Stimulated activated CD4-positive, alpha-beta T cell treated with anti-CD3 and anti-CD28 coated beads, TNF-alpha, amount 100 ng/mL, for 24 hours (primary cell): ENCODE data around the gene IFI30.
"Not testable (repeated sequence)": the region's sequence is repeated elsewhere in the genome, so short reads cannot be mapped to it uniquely, and the experiment has no call there.

Source experiments
- DNase-seq, 3 experiments: peaks; one replicate each; pipeline ENCODE4 v3.0.0-alpha.2; 2020; ENCODE audit warnings: low read depth in 3 of 3

IFI30 gene

DNA sequence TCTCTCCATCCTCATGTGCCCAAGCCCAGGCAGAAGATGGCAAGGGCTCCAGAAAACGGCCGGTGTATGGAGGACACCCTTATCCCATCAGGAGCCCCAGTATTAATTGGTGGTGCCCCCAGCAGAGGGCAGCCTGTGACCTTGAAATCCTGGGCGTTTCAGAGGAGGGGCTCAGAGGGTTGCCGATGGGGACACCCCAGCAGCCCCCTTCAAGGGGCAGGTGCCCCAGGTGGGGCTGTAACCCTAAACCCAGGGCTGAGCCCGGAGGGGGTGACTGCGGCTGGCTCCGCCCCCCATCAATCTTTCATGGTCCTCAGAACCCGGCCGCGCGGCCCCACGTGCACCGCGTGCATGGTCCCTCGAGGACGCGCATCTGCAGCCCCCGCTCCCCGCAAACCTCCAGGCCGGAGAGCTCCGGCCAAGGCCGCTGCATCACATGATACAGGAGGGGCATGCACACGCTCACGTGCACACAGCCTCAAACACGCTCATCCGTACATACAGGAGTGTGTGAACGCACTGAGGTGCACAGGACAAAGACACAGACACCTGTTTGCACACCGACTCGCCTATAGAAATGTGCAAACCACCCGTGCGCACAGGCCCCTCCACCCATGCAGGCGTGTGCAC, 29.3 kb downstream of the IFI30 start:
- DNase-seq: no peak

DNA sequence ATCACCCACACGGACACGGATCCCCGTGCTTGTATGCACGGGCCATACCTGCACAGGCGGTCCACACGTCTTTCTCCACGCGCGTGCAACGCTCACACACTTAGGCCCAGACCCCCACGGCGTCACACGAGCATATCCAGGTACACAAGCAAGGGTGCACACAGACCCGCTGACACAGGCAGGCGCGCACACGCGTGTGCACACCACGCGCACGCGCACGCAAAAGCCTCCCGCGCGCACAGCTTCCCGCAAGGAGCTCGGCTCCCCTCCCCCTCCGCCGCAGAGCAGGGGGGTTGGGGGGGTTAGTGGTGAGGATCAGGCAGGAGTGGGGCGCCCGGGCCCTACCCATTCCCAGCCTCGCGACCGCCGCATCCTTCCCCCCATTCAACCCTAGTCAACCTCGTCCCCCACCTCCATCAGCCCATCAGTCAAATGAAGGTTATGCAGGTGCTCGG, 29.8 kb downstream of the IFI30 start:
- peak in 1 of 3 experiments; percentile 43 for DNase-seq

DNA sequence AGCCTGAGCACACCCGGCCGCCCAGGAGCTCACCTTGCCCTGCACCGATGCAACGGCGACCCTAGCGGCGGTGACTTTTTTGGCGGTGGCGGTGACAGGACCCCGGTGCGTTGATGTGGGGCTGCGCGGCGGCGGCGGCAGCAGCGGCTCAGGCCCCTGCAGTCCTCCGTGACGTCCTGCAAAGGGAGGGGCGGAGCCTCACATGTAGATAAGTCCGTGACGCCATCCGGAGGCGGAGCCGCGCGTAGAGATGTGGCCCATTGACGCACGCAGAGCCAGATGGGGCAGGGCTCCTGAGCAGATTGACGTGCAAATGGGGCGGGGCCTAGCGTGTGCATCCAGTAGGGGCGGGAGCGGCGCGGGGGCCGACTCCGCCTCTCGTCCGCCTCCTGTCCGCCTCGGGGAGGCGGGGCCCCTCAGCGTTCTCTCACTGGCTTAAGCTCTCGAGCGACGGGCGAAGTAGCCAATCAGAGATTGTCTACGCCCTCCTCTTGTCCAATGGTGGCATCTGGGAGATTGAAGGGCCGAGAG, 30.3 kb downstream of the IFI30 start, which contains the start of gene RAB3A:
TSS of gene RAB3A (minus strand) at position 180 of the 531 bp plus-strand sequence. CDS start 1,302 bp downstream, outside the sequence.
- peak; percentile 98 to 100 (median 99) for DNase-seq

DNA sequence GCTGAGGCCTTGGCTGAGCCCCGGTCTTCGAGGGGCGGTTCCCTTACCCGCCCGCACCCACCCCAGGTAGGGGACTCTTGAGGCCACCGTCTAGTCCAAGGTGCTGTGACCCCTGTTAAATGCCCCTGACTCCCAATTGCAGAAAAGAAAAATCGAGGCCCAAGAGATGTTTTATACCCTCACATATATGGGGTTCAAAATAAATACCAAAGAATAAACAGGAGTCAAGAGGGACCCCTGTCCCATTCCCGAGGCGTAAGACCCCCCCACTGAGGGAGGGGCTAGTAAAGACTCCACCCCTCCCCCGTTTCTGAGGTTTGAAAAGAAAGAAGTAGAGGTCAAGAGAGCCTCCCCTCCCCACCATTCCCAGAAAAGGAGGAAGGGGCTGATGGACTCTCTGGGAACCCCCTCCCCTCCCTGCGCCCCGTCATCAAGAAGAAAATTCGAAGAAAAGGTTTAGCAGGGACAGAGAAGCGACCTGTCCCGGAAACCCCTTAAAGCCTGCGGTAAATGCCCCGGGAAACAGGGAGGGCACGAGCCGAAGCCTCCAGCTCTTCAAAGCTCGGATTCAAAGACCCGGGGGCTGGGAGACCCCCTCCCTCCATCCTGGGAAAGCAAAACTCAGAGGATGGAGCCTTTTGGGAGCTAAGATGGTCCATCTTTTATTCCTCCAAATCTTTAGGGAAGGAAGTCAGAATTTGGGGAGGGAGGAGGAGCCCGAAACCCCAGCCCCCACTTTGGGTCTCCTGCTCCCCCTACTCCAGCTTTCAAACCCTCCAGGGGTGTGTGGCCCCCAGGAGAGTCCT, 31.0 kb downstream of the IFI30 start:
- no peak for DNase-seq

DNA sequence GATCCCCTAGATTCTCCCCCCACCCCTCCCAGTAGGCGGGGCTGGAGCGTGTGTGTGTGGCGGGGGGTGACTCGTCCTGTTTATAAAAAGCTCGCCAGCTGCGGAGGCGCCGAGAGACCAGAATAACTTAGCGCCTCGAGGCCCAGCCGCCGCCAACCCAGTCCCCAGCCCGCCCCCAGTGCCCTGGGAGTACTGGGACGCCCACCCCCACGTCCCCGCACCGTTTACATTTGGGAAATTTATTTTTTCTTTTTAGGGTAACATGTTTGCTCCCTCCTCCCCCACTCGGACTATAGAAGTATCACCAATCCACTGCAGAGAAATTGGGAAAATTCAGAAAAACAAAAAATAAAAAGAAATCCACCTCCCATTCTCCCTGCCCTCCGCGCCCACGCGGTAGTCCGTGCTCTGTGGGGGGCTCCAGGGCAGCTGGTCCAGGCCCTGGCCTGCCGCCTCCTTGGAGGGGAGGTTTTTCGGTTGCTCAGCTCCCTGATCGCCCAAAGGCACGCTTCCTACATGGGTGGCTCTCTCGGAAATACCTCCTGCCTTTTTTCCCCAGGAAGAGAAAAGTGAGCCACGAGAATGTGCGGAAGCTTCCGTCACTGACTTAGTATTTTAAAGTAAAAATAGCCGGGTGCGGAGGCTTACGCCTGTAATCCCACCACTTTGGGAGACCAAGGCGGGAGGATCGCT, 31.7 kb downstream of the IFI30 start:
- peak in 1 of 3 experiments; percentile 55 for DNase-seq

DNA sequence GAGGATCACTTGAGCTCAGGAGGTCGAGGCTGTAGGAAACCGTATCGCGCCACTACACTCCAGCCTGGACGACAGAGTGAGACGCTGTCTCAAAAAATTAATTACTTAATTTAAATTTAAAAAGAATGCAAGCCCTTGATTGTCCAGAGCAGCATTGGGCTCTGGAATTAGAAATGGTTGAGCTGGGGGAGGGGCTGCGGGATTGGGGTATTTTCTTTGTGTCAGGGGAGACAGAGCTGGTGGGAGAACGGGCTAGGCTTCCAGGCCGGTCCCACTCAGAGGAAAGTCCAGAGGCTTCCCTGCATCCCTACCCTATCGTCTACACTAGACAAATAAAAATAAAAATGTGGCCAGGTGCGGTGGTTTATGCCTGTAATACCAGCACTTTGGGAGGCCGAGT, 32.4 kb downstream of the IFI30 start:
- DNase-seq: no peak

DNA sequence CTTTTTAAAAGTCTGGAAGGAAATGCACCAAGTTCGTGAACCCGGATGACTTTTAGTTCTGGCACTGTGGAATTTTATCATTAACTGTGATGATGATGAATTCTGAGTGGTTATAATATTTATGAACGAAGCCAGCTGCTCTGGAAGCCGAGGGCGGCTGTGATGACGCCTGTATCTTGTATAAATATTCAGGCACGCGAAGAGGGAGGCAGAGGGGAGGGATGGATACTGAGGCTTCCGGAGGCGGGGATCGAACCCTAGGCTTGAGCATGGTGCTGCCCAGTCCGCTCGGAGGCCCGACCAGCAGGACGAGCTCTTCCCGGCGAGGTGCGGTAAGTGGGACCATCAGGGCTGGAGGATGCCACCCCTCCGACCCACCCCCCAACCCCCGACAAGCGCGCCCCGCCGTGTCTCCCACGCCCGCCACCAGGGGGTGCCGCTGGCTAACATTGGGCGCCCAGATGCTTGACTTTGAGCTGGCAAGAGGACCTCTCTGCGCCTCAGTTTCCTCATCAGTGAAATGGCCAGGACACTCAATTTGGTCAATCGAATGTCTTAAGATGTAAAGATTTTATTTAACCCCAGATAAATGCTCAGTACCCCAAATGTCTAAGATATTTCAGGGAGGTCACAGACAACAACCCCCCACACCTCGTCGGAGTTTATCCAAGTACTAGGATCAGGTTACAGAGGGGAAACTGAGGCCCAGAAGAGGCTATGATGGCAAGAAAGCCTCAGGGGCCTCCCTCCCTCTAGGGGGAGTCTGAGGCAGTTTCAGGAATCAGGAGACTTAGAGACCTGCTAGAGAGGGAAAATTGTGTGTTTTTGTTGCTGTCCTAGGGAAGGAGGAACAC, 34.7 kb downstream of the IFI30 start:
- DNase-seq: peak in 1 of 3 experiments; percentile 55

DNA sequence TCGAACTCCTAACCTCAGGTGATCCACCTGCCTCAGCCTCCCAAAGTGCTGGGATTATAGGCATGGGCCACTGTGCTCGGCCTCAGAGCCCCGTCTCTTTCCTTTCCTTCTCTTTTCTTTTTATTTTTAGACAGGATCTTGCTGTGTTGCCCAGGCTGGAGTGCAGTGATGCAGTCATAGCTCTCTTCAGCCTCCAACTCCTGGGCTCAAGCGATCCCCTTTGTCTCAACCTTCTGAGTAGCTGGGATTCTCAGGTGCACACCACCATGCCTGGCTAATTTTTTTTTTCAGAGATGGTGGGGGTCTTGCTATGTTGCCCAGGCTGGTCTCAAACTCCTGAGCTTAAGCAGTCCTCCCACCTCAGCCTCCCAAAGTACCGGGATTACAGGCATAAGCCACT, 36.3 kb downstream of the IFI30 start:
- DNase-seq: not testable (repeated sequence)

DNA sequence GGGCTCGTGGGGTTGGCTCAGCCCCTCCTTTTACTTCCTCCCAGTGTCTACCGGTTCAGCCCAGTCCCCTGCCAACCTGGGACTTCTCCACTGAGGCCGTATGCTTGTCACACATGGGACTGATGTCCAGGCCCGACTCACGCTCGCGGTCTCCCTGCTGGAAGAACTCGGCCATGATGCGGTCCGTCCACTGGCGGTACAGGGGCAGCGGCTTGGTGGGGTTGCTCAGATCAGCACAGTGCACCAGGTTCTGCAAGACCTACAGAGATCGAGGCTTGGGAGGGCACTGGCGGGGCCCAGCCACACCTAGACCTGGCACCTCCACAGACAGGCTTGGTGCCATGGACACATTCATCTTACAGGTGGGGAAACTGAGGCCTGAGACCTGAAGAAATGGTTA, 38.1 kb downstream of the IFI30 start:
- no peak for DNase-seq

DNA sequence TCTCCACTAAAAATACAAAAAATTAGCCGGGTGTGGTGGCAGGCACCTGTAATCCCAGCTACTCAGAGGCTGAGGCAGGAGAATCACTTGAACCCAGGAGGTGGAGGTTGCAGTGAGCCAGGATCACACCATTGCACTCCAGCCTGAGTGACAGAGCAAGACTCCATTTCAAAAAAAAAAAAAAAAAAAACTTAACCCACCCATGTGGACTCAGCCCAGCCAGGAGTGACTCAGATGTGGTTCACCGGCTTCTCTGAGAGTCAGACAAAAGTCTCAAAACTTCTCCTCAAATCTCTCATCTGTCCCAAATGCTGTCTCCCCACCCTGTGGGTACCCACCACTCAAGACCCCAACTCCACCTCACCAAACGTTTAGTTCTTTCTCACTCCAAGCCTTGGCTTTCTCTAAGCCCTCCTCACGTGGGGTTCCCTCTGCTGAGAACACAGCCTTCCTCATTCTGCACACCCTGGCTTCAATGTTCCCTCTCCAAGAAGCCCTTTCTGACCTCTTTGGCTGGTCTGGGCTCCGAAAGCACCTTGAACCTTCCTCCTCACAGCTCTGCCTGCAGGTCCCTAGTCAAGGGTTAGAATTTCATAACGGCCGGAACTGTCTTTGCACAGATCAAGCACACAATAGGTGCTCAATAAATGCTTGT, 41.3 kb downstream of the IFI30 start:
- no peak for DNase-seq

DNA sequence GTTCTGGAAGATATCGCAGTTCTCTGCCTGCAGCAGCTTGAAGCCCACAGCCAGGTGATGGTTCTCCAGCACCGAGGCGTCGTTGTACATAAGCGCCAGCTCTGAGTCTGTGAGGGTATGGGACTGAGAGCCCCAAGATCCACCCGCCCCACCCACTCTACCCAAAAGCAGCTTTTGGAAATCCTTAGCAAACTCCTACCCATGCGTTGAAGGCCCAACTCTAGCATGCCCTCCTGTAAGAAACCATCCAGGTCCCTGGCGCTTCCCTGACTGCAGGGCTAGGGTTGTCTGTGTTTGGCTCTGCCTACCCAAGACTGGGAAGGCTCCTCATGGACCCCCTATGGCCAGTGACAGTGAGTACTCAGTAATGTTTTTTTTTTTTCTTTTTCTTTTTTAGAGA, 43.2 kb downstream of the IFI30 start:
- no peak for DNase-seq

DNA sequence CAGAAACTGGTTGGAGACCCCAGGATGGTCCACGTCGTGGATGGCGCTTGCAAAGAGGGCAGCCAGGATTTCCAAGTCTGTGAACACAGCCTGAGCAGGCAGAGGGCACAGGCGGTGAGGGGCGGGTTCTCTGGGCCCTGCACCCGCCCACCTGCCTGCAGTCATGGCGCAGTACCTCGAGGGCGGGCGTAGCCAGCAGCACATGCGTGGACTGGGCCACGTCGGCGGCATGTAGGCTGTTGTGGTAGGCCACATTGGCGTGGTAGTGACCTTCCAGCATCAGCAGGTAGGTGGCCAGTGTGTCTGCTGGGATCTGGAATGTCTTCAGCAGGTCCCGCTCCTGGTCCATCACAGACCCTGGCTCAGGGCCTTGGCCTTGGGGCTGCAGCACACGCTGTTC, 44.5 kb downstream of the IFI30 start:
- DNase-seq: no peak

DNA sequence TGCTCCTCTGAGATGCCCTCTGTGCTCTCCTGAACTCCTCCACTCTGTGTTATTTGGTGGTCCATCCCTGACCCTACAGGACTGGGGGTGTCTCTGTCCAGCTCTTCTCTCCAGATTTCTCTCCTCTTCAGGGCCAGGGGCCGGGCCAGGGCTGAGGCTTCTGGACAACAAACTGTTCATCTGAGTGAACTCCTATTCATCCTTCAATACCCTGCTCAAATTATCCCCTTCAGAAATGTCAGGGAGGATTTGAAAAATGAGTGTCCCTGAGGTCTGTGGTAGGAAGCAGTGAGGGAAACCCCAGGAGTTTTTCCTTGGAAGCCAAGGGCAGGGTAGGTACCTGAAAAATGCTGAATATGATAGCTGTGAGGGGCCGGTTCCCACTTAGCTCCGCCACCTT, 45.0 kb downstream of the IFI30 start:
- no peak for DNase-seq

DNA sequence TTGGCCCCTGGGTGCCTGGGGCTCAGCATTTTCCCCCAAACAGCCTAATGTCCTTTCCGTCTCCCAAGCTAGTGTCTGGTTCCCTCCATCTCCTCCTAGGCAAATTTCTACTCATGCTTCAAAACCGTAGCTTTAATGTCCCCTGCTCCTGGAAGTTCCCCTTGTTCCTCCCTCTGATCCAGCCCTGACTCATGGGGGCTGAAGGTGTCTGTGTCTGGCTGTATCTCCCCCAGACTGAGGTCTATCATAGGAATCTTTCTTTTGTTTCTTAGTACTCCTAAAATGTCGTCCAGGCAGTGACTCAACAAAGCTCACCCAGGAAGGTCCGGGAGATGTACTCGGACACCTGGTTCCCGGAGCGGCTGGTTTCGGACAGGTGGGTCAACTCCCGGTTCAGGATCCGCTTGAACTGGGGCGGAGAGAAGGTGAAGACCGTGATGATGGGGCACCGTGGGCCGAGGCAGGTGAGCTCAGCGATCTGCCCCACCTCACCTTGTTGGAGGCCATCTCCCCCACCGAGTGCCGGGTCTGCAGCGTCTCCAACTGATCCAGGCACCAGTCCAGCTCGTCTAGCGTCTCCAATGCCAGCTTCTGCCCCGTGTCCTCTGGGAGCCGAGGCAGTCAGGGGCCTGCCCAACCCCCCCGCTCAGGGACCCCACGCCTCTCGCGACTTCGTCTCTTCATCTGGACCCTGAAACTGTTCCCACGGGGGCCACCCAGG, 46.5 kb downstream of the IFI30 start:
- DNase-seq: no peak

DNA sequence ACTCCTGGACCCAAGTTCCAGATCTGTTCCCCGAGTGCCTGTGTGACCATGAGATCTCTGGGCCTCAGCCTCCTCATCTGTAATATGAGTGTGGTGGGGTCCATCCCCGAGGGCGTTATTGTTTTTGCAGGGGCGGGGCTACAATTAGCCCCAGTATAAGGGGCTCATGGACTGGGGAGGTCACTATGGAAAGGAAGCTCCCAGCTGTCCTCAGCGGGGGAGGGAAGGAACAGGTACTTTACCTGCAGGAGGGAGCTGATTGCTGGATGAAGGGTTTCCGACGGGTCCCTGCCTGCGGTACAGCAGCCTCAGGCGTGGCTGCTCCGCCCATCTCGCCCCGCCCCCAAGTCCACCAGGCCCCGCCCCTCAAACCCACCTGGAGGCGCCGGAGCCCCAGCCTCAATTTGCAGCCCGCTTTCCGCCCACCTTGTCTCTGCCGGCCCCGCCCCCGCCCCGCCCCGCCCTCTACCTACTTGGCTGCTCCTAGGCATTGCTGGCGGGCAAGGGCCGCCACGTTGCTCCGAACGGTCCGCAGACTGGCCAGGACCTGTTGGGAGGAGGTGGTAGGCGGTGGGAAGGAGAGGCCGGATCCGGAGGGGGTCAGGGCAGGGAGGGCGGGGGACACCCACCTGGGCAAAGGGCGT, 47.1 kb downstream of the IFI30 start:
- DNase-seq: no peak

DNA sequence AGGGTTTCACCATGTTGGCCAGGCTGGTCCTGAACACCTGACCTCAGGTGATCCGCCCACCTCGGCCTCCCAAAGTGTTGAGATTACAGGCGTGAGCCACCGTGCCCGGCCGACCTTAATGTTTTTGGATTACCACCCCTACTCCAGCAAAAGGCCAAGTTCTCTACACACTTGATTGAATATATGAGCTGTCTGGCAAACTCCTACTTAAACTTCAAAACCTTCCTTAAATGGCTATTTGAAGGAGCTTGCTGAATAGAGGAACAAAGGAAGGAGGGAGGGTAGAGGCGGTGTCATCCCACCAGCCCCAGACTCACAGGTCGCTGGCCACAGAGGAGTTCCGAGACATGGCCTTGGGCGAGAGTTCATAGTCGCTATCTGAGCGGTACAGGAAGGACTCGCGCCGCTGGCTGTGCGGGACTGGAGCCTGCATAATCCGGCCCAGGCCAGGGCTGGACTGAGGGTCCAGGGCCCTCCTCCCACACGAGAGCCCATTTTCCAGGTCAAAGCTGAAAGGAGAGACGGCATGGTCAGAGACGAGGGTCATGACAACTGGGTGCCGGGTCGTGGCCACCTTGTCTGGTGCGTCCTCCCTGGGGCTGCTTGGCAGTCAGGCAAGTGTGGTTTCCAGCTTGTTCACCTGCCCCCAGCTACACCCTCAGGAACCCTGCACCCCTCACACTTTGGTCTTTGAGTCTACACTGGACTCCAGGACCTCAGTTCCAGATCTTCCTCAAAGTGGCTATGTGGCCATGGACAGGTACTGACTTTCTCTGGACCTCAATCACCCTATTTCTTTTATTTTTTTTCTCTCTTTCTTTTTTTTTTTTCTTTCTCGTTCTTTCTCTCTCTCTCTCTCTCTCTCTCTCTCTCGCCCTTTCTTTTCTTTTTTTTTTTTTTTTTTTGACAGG, 48.5 kb downstream of the IFI30 start:
- DNase-seq: no peak

DNA sequence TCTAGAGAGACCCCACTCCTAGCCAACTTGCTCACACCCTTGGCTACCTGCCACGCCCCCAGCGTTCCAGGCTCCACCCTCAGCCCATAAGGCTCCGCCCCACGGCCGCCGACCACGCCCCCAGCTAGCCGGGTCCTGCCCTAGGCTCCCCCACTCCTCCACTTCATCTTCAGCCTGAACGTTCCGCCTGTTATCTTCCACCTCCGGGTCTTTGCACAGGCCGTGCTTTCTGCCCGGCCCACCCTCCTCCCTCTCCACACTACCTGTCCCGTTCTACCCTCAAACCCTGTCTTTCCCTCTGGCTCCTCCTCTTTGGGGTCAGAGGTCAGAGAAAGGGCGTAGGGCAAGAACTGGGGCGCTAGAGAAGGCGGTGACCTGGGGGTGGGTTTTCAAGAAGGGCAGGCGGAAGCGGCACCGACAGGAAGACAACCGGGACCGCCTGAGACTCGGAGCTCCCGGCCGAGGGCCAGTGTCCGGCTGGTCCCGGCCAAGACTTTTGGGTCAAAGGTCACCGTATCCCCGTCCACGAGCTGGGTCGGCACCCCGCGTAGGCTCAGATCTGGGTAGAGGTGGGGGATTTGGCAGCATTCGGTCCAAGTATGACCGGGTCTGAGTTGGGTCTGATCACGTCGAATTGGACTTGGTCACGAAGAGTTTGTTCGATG, 50.4 kb downstream of the IFI30 start:
- peak in 1 of 3 experiments; percentile 42 for DNase-seq
